AG09309 (cell line): Measurements from ENCODE around the gene KRTAP25-1.

Experiments
- DNase-seq: peaks from one replicate; pipeline ENCODE4 v3.0.0-alpha.2; 2010; ENCODE audit warnings: low read depth
- H3K4me3 ChIP-seq: 2 replicates; pipeline ENCODE4 v1.5.1; 2011; ENCODE audit warnings: mild to moderate bottlenecking, low read depth, low read length, moderate library complexity; ENCODE audit not compliant: control insufficient read depth
- CTCF ChIP-seq: IDR thresholded peaks from 2 replicates; pipeline ENCODE4 v1.5.1; 2011; ENCODE audit warnings: mild to moderate bottlenecking, low read depth, low read length, inconsistent platforms; ENCODE audit not compliant: insufficient read depth, control insufficient read depth; ENCODE audit errors: missing control alignments

Gene KRTAP25-1

GRCh38 chr21:30289215-30289614 lies at the start of gene KRTAP25-1:
Gene KRTAP25-1, minus strand, starts transcription at chr21:30289514. Its CDS starts 24 bp downstream, at chr21:30289490.
- no peak for TF ChIP-seq CTCF
- no peak within 1 kb of the TSS for H3K4me3 ChIP-seq
- no peak for DNase-seq

- no peak for TF ChIP-seq CTCF
- H3K4me3 ChIP-seq: no peak overlapping the region
- DNase-seq: no peak
Measured at GRCh38 chr21:30338717-30339116, 49.4 kb upstream of the KRTAP25-1 start.

GRCh38 chr21:30337772-30338171 lies 48.5 kb upstream of the KRTAP25-1 start:
- no peak for TF ChIP-seq CTCF
- no peak for DNase-seq
- H3K4me3 ChIP-seq: no peak overlapping the region

GRCh38 chr21:30337276-30337744 lies 48.0 kb upstream of the KRTAP25-1 start, which contains the start of gene KRTAP27-1:
Gene KRTAP27-1, minus strand, starts transcription at chr21:30337694. Its CDS starts 26 bp downstream, at chr21:30337668.
- TF ChIP-seq CTCF: no peak
- no peak for DNase-seq
- H3K4me3 ChIP-seq: no peak within 1 kb of the TSS

GRCh38 chr21:30336596-30336995 lies 47.3 kb upstream of the KRTAP25-1 start:
- TF ChIP-seq CTCF: no peak
- no peak for DNase-seq
- H3K4me3 ChIP-seq: no peak overlapping the region

- TF ChIP-seq CTCF: no peak
Measured at GRCh38 chr21:30333736-30334135, 44.4 kb upstream of the KRTAP25-1 start.

GRCh38 chr21:30332681-30333080 lies 43.4 kb upstream of the KRTAP25-1 start:
- no peak for TF ChIP-seq CTCF
- no peak overlapping the region for H3K4me3 ChIP-seq
- DNase-seq: no peak

More at GRCh38 chr21:30333736-30334135, 44.4 kb upstream of the KRTAP25-1 start:
- H3K4me3 ChIP-seq: no peak overlapping the region
- no peak for DNase-seq
